GM12873 (cell line): ENCODE results near the gene LIMS2.

Source experiments
- TF ChIP-seq, protein P1 (sequence below): IDR thresholded peaks from 2 replicates; pipeline ENCODE4 v1.5.1; 2012; ENCODE audit warnings: low read depth, mild to moderate bottlenecking, moderate library complexity, low read length, control low read depth; ENCODE audit not compliant: insufficient read depth; ENCODE audit errors: missing control alignments

LIMS2 gene

DNA sequence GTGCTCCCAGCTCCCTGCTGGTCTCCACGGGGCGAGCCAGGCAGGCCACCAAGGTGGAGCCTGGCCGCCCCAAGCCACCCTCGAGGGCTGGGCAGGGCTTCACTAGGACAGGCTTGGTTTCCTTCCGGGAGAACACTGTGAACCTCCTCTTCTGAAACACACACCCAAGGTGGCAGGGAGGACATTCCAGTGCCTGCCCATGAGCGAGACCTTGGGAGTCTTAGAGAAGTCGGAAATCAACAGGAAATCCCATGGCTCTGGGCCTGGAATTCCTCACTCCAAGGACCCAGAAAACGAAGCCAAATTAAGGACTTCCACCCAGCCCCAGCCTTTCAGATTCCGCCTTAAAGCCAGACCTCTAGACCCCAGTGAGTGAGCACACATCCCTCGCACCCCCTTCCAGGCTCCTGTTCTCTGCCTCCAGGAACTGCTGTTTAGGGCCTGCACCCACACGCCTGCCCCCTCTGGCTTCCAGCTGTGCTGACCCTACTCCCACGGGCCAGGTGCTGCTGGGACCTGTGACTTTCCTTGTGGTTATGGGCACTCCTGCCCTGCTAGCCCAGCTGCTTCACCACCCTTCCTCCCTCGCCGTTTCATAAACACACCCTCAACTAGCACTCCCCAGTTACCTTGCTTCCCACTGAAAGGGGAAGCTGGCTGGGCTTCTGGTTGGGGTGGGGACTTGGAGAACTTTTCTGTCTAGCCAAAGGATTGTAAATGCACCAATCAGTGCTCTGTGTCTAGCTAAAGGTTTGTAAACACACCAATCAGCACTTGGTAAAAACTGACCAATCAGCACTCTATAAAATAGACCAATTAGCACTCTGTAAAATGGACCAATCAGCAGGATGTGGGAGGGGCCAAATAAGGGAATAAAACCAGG lies 15.7 kb downstream of the LIMS2 start:
- TF ChIP-seq, protein P1, sequence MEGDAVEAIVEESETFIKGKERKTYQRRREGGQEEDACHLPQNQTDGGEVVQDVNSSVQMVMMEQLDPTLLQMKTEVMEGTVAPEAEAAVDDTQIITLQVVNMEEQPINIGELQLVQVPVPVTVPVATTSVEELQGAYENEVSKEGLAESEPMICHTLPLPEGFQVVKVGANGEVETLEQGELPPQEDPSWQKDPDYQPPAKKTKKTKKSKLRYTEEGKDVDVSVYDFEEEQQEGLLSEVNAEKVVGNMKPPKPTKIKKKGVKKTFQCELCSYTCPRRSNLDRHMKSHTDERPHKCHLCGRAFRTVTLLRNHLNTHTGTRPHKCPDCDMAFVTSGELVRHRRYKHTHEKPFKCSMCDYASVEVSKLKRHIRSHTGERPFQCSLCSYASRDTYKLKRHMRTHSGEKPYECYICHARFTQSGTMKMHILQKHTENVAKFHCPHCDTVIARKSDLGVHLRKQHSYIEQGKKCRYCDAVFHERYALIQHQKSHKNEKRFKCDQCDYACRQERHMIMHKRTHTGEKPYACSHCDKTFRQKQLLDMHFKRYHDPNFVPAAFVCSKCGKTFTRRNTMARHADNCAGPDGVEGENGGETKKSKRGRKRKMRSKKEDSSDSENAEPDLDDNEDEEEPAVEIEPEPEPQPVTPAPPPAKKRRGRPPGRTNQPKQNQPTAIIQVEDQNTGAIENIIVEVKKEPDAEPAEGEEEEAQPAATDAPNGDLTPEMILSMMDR, result no peak

DNA sequence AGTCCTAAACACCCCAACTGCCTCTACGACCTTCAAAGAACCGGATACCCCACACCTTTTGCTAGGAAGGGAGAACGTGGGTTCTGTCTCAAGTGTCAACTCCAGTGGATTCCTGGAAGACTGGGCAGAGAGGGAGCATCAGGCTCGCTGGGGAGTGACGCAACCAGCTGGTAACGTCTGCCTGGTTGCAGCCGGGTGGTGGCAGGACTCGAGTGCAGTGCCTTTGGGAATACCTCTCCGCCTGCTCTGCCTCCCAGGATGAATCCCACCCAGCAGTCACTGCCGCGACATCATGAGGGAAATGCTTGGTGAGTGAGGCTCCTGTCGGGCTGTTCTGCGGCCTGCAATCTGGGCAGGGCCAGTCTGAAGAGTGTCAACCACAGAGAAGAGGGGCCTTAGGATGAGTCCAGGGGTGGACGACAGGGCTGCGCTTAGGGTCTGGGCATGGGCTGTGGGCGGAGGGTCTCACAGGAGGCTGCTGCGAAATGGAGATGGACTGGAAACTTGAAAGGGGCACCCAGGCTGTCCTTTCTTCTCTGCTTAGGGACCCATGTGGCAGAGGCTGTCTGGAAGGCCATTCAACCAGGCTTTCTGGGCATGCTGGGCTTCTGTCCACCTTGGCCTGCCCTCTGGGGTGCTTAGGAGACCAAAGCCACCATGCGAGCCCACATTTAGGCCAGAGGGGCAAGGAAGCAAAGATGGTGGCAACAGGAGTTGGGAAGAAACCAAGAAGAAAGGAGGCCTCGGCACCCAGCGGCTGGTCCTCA lies 16.5 kb downstream of the LIMS2 start:
- TF ChIP-seq, protein P1, result no peak

DNA sequence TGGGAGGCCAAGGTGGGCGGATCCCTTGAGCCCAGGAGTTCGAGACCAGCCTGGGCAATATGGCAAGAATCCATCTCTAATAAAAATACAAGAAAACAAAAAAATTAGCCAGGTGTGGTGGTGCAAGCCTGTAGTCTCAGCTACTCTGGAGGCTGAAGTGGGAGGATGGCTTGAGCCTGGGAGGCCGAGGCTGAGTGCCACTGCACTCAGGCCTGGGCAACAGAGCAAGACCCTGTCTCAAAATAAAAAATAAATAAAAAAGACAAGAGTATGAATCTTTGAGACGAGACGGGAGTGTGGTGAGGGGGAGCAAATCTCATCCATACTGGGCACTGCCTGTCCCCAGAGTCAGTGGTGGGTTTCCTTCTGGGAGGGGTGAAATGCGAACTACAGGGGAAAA lies 17.2 kb downstream of the LIMS2 start:
- TF ChIP-seq, protein P1, result no peak

DNA sequence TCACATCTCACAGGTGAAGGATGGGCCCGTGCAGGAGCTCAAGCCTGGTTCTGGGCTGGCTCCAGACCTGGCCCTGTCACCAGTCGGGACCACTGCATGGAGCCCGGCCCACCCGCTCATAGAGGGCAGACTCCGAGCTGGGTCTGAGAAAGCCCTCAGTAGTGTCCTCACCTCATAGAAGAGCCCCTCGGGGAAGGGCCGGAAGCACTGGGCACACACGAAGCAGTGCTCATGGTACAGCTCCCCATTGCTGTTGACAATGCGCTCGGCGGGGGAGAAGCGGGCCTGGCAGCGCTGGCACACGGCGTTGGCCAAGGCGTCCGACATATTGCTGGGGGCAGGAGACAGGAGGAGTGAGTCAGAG lies 18.1 kb downstream of the LIMS2 start:
- TF ChIP-seq, protein P1, result no peak

DNA sequence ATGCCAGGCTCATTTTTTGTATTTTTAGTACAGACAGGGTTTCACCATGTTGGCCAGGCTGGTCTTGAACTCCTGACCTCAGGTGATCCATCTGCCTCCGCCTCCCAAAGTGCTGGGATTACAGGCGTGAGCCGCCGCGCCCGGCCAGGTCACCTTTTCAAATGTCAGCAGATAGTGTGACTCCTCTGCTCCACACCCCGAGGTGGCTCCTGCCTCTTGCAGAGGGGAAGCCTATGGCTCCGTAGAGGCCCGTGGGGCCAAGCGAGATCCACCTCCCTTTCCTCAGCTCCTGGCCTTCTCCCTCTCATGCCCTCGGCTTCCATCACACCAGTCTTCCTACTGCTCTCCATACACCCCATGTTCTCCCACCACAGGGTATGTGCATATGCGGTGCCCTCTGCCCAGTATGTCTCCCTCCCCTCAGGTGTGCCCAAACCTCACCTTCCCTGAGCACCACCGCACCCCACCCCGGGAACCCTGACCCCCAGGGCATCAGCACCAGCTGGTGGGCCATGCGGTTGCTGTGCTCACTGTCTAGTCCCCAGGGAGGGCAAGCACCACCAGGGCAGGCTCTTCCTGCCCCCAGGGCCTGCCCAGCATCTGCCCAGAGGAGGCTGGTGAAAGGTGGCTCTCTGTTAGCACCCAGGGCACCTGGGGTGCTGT lies 18.6 kb downstream of the LIMS2 start:
- TF ChIP-seq, protein P1, result no peak

DNA sequence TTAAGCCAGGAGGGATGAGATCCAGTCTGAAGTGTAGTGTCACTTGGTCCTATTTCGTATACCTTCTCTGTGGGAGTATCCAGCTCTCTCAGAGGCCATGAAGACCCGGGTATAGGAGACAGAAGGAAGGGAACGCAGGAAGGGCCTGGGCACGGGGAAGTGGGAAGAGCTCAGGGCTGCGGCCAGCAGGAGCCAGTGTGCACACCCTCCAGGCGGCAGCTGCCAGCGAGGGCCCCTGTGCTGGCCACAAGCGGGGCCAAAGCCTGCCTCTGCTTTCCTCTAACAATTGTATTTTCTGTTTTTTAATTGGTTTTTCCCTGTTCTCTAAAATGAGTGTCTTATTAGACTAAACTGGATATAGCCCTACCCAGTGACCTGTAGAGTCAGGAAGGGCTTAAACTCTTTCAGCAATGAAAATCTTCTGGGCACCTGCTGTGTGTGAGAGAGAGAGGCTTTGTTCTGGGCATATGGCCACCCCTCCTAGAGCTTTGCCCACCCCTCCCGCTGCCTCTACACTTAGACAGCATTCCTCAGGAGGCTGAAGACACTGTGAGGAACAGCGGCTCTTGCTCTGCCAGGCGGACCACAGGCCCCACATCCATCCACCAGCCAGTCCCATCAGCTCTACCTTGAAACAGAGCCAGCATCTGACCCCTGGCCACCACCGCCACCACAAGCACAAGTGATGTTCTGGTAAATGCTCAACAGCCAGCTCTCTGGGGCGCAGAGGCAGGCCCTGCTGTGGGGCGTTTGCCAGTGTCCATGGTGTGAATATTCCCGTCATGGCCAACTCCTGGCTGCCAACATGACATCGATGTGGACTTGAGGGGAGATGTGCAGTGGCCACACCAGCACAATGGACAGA lies 19.9 kb downstream of the LIMS2 start:
- TF ChIP-seq, protein P1, result no peak
